ENCODE data around the gene RNF6.

- TF ChIP-seq EZH2phosphoT487 (IDR thresholded peaks at IDR 0.05; ENCODE audit: insufficient read depth, low read depth) (no peak), EZH2 (IDR thresholded peaks at IDR 0.05; ENCODE audit: insufficient read depth, poor library complexity, severe bottlenecking) (no peak)
These were observed 35.1 kb downstream of the RNF6 start for GRCh38 chr13:26186995-26187394.

Measured in GM23248 (cell line).